Epithelial cell of esophagus (primary cell): Measurements from ENCODE around the gene C19orf12.

ENCODE experiments used
- DNase-seq: peaks from one replicate; pipeline ENCODE4 v3.0.0; 2010; ENCODE audit warnings: low read depth
- H3K4me3 ChIP-seq: 2 replicates; pipeline ENCODE4 v1.5.1; 2011; ENCODE audit warnings: mild to moderate bottlenecking, low read length, control low read depth
- CTCF ChIP-seq: IDR thresholded peaks from 2 replicates; pipeline ENCODE4 v1.5.1; 2011; ENCODE audit warnings: low read depth, mild to moderate bottlenecking, low read length, control low read depth, inconsistent platforms; ENCODE audit not compliant: insufficient read depth; ENCODE audit errors: missing control alignments

C19orf12 gene

GRCh38 chr19:29748996-29749849 is 34.2 kb upstream of the C19orf12 start:
- DNase-seq, result no peak
- TF ChIP-seq CTCF, result no peak
- no peak overlapping the region for H3K4me3 ChIP-seq

GRCh38 chr19:29745253-29745652 is 30.2 kb upstream of the C19orf12 start:
- no peak for TF ChIP-seq CTCF
- DNase-seq, result no peak
- no peak overlapping the region for H3K4me3 ChIP-seq

GRCh38 chr19:29743681-29744080 is 28.6 kb upstream of the C19orf12 start:
- no peak overlapping the region for H3K4me3 ChIP-seq
- TF ChIP-seq CTCF, result no peak
- DNase-seq, result no peak

- no peak for TF ChIP-seq CTCF
- H3K4me3 ChIP-seq, result no peak overlapping the region
- no peak for DNase-seq
Observed at GRCh38 chr19:29741776-29742175, 26.7 kb upstream of the C19orf12 start.

GRCh38 chr19:29741226-29741625 is 26.2 kb upstream of the C19orf12 start:
- H3K4me3 ChIP-seq, result no peak overlapping the region
- TF ChIP-seq CTCF, result no peak
- DNase-seq, result no peak

GRCh38 chr19:29737461-29738000 is 22.5 kb upstream of the C19orf12 start:
- TF ChIP-seq CTCF, result no peak
- no peak for DNase-seq
- H3K4me3 ChIP-seq, result no peak overlapping the region
